ENCODE measurements around the gene SDSL.

DNA sequence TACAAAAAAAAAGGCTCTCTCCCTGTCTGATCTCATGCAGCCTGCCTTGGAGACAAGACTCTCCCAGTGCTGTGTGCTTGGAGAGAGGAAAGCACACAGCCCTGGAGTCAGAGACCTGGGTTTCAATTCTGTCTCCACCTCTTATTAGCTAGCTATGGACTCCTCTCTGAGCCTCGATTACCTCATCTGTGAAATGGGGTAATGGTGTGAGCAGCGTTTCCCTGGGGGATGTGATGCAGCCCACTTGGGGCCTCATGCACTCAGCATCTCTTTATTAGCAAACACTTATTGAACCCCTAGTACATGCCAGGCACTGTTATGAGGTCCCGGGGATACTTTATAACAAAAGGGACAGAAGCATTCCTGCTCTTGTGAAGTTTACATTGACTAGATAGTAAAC lies 31.0 kb upstream of the SDSL start:
- TF ChIP-seq, protein P1, sequence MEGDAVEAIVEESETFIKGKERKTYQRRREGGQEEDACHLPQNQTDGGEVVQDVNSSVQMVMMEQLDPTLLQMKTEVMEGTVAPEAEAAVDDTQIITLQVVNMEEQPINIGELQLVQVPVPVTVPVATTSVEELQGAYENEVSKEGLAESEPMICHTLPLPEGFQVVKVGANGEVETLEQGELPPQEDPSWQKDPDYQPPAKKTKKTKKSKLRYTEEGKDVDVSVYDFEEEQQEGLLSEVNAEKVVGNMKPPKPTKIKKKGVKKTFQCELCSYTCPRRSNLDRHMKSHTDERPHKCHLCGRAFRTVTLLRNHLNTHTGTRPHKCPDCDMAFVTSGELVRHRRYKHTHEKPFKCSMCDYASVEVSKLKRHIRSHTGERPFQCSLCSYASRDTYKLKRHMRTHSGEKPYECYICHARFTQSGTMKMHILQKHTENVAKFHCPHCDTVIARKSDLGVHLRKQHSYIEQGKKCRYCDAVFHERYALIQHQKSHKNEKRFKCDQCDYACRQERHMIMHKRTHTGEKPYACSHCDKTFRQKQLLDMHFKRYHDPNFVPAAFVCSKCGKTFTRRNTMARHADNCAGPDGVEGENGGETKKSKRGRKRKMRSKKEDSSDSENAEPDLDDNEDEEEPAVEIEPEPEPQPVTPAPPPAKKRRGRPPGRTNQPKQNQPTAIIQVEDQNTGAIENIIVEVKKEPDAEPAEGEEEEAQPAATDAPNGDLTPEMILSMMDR (optimal IDR thresholded peaks at IDR 0.05 in 1 of 3, IDR thresholded peaks at IDR 0.05 in 1 of 3, conservative IDR thresholded peaks at IDR 0.05 in 1 of 3; ENCODE audit: extremely low read depth in 1 of 3, insufficient read depth in 2 of 3, low read length in 3 of 3) = no peak
- no peak for TF ChIP-seq EZH2 (IDR thresholded peaks at IDR 0.05; ENCODE audit: low read length)
